Common myeloid progenitor, CD34-positive (primary cell): Measurements from ENCODE around the gene EFCAB13.
"Not testable (repeated sequence)": the region's sequence is repeated elsewhere in the genome, so short reads cannot be mapped to it uniquely, and the experiment has no call there.

Experiments used
- CTCF ChIA-PET: fragments of 350-600 bp; sonication (Branson Sonifier 250); formaldehyde crosslinking; loops from one replicate; lab custom pipeline; 2021; ENCODE audit warnings: antibody characterized with exemption; lab: Charles Lee
- POLR2A ChIA-PET: fragments of 350-600 bp; sonication (Branson Sonifier 250); formaldehyde crosslinking; loops from one replicate; lab custom pipeline; 2021; ENCODE audit warnings: antibody characterized with exemption; lab: Charles Lee
- DNase-seq, 3 donors: peaks; one replicate each; pipeline versions ENCODE4 v3.0.0 to v3.0.0-alpha.2; 2013
- H3K27ac ChIP-seq, 2 experiments: 1 replicate in 1 of 2; 2 replicates in 1 of 2; pipeline ENCODE4 v1.7.0; 2013; ENCODE audit warnings: inconsistent platforms in 2 of 2, low read length in 2 of 2, mild to moderate bottlenecking in 2 of 2, low read depth in 1 of 2, moderate library complexity in 1 of 2; ENCODE audit not compliant: severe bottlenecking in 2 of 2, insufficient read depth in 1 of 2, poor library complexity in 1 of 2
- H3K27me3 ChIP-seq, 5 experiments: replicated peaks in 2 of 5; 1 replicate in 3 of 5; 2 replicates in 2 of 5; pipeline versions ENCODE4 v1.6.1 to v1.7.0; 2013; ENCODE audit warnings: low read length in 4 of 5, mild to moderate bottlenecking in 2 of 5, moderate library complexity in 2 of 5, inconsistent platforms in 1 of 5; ENCODE audit not compliant: insufficient read depth in 5 of 5, control insufficient read depth in 4 of 5
- H3K36me3 ChIP-seq, 4 experiments: 1 replicate in 2 of 4; 2 replicates in 2 of 4; pipeline versions ENCODE4 v1.6.1 to v1.7.0; 2013; ENCODE audit warnings: low read length in 3 of 4, control low read depth in 1 of 4, mild to moderate bottlenecking in 1 of 4; ENCODE audit not compliant: control insufficient read depth in 4 of 4, insufficient read depth in 4 of 4
- H3K4me1 ChIP-seq, 4 experiments: 1 replicate in 3 of 4; 2 replicates in 1 of 4; pipeline versions ENCODE4 v1.6.1 to v1.7.1; 2013; ENCODE audit warnings: low read length in 3 of 4, mild to moderate bottlenecking in 3 of 4, control low read depth in 1 of 4, inconsistent platforms in 1 of 4, moderate library complexity in 1 of 4; ENCODE audit not compliant: control insufficient read depth in 4 of 4, insufficient read depth in 4 of 4; ENCODE audit errors: control extremely low read depth in 1 of 4
- H3K4me3 ChIP-seq, 7 experiments: 1 replicate in 4 of 7; 2 replicates in 3 of 7; pipeline versions ENCODE4 v1.5.1 to v1.7.0; 2013; ENCODE audit warnings: mild to moderate bottlenecking in 7 of 7, low read length in 6 of 7, moderate library complexity in 6 of 7, inconsistent platforms in 2 of 7, low read depth in 2 of 7, control low read depth in 1 of 7; ENCODE audit not compliant: insufficient read depth in 4 of 7, control insufficient read depth in 1 of 7; ENCODE audit errors: extremely low read depth in 1 of 7
- H3K9me3 ChIP-seq, 5 experiments: 1 replicate in 4 of 5; 2 replicates in 1 of 5; pipeline versions ENCODE4 v1.6.1 to v1.7.1; 2013; ENCODE audit warnings: low read length in 4 of 5, mild to moderate bottlenecking in 2 of 5, inconsistent platforms in 1 of 5, low read depth in 1 of 5, moderate library complexity in 1 of 5; ENCODE audit not compliant: control insufficient read depth in 4 of 5, insufficient read depth in 2 of 5; ENCODE audit errors: control extremely low read depth in 1 of 5
- WGBS: methylation state at CpG from one replicate; pipeline ENCODE4 v1.1.5; 2013; ENCODE audit not compliant: insufficient coverage; 5-methylcytosine and 5-hydroxymethylcytosine counted together

EFCAB13 gene

GRCh38 chr17:47466976-47467375 lies 143.2 kb downstream of the EFCAB13 start:
- POLR2A ChIA-PET, DNase-seq, CTCF ChIA-PET, H3K4me3 ChIP-seq, H3K36me3 ChIP-seq, H3K4me1 ChIP-seq, H3K27me3 ChIP-seq, H3K9me3 ChIP-seq, H3K27ac ChIP-seq: not testable (repeated sequence)
- 100% methylated on average over 2 of the region's 4 CpGs for WGBS

GRCh38 chr17:47470836-47471235 lies 147.1 kb downstream of the EFCAB13 start:
- Histone ChIP-seq H3K4me3 (no peak overlapping the region), H3K9me3 (no peaks in the 10 kb centered on the region), H3K27ac (no peak overlapping the region), H3K4me1 (no peaks in the 10 kb centered on the region), H3K27me3 (no peaks in the 10 kb centered on the region), H3K36me3 (peaks cover 3 to 23% (median 9%) of the 10 kb centered on the region in 4 experiments)
- ChIA-PET POLR2A (no interaction called here), CTCF (no interaction called here)
- DNase-seq: no peak
- WGBS: 94% methylated on average over 2 of the region's 5 CpGs

- peaks cover 3 to 26% (median 10%) of the 10 kb centered on the region in 4 experiments for H3K36me3 ChIP-seq
- H3K27ac ChIP-seq, POLR2A ChIA-PET, H3K9me3 ChIP-seq, CTCF ChIA-PET, H3K27me3 ChIP-seq, H3K4me1 ChIP-seq, DNase-seq, H3K4me3 ChIP-seq: not testable (repeated sequence)
- WGBS: 89% methylated on average over 3 of the region's 6 CpGs
Observed at GRCh38 chr17:47472073-47472472, 148.3 kb downstream of the EFCAB13 start.
